Activated gamma-delta T cell treated with anti-CD3 and anti-CD28 coated beads, Interleukin-2, amount 50 U/mL, for 16 hours (primary cell): ENCODE results near the gene DCAF15.
A peak's percentile ranks its signal among the peaks of the same experiment; 100 is the strongest.

Experiments
- DNase-seq: peaks from one replicate; pipeline ENCODE4 v3.0.0-alpha.2; 2020; ENCODE audit warnings: low read depth

DCAF15 gene

GRCh38 chr19:13976446-13976845 lies 24.1 kb downstream of the DCAF15 start:
- DNase-seq, result no peak

- no peak for DNase-seq
These were observed 25.5 kb downstream of the DCAF15 start for GRCh38 chr19:13977803-13978202.

GRCh38 chr19:13978351-13979243 lies 26.3 kb downstream of the DCAF15 start:
- DNase-seq, result no peak

- no peak for DNase-seq
These were observed 26.9 kb downstream of the DCAF15 start for GRCh38 chr19:13979244-13979615.

- no peak for DNase-seq
These were observed 27.4 kb downstream of the DCAF15 start for GRCh38 chr19:13979686-13980085.

GRCh38 chr19:13980340-13980739 lies 28.0 kb downstream of the DCAF15 start:
- no peak for DNase-seq

GRCh38 chr19:13981021-13981420 lies 28.7 kb downstream of the DCAF15 start:
- no peak for DNase-seq

GRCh38 chr19:13981467-13981866 lies 29.2 kb downstream of the DCAF15 start:
- DNase-seq, result no peak

- DNase-seq, result no peak
These were observed 29.7 kb downstream of the DCAF15 start for GRCh38 chr19:13981988-13982501.

- DNase-seq, result no peak
These were observed 30.5 kb downstream of the DCAF15 start for GRCh38 chr19:13982773-13983172.

- DNase-seq, result no peak
These were observed 31.0 kb downstream of the DCAF15 start for GRCh38 chr19:13983213-13983889.

GRCh38 chr19:13984186-13984585 lies 31.9 kb downstream of the DCAF15 start:
- DNase-seq, result no peak

GRCh38 chr19:13984875-13985741 lies 32.8 kb downstream of the DCAF15 start:
- DNase-seq, result no peak

- DNase-seq, result no peak
These were observed 33.5 kb downstream of the DCAF15 start for GRCh38 chr19:13985771-13986347.

GRCh38 chr19:13986348-13986904 lies 34.1 kb downstream of the DCAF15 start:
- peak; percentile 99 for DNase-seq

GRCh38 chr19:13987101-13987890 lies 35.0 kb downstream of the DCAF15 start:
- no peak for DNase-seq

GRCh38 chr19:13989487-13989886 lies 37.2 kb downstream of the DCAF15 start:
- no peak for DNase-seq

GRCh38 chr19:13990085-13990484 lies 37.8 kb downstream of the DCAF15 start:
- no peak for DNase-seq

GRCh38 chr19:13992025-13992424 lies 39.7 kb downstream of the DCAF15 start:
- DNase-seq, result no peak

- no peak for DNase-seq
These were observed 41.4 kb downstream of the DCAF15 start for GRCh38 chr19:13993590-13994300.
